Measurements from ENCODE around the gene NOTCH1.

NOTCH1 gene

DNA sequence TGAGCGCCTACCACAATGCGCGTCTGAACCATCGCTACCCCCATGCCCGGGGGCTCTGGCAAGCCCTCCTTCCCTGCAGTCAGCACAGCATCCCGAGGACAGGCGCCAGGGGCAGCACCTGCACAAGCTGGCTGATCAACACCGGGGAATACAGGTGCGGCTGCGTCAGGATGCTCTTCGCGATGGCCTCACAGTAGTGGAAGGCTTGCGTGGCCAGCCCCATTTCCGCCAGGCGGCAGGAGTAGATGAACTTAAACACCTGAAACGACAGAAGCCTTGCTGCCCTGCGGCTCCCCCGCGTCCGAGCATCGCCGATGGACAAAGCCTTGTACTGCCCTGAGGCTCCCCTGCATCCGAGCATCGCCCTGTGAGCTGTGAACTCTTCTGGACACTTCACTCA, 88.5 kb downstream of the NOTCH1 start:
- Histone ChIP-seq H4K91ac (ENCODE audit: low read depth, low read length) (no peak overlapping the region), H3K27ac (ENCODE audit: low read depth, low read length) (no peak overlapping the region), H3K23ac (ENCODE audit: low read length) (no peak overlapping the region), H3K36me3 (ENCODE audit: control insufficient read depth in 1 of 2, insufficient read depth in 2 of 2, low read length in 2 of 2) (peaks cover 79 to 81% of the 10 kb centered on the region in 2 experiments), H3K4ac (ENCODE audit: low read depth, low read length) (no peak overlapping the region), H3K4me2 (ENCODE audit: low read length) (no peak overlapping the region), H3K27me3 (ENCODE audit: insufficient read depth, low read length) (no peaks in the 10 kb centered on the region), H3K79me1 (ENCODE audit: low read length) (no peaks in the 10 kb centered on the region), H2AFZ (ENCODE audit: insufficient read depth, low read length, poor library complexity) (no peak overlapping the region), H2BK5ac (ENCODE audit: low read depth, low read length, poor library complexity) (no peak overlapping the region), H3K4me1 (ENCODE audit: control insufficient read depth in 1 of 2, insufficient read depth in 2 of 2, low read length in 2 of 2) (no peaks in the 10 kb centered on the region), H3K18ac (ENCODE audit: low read length) (no peak overlapping the region), H3K14ac (ENCODE audit: low read length) (no peak overlapping the region), H2BK12ac (ENCODE audit: low read length) (no peak overlapping the region), H3K9ac (ENCODE audit: low read length) (no peak overlapping the region), H4K8ac (ENCODE audit: low read depth, low read length) (no peak overlapping the region), H3K9me3 (ENCODE audit: insufficient read depth, low read depth, low read length) (no peaks in the 10 kb centered on the region), H2AK5ac (ENCODE audit: low read length) (no peak overlapping the region), H2BK120ac (ENCODE audit: insufficient read depth, low read length, poor library complexity) (no peak overlapping the region), H3K4me3 (ENCODE audit: low read depth, low read length) (no peak overlapping the region), H4K12ac (ENCODE audit: low read depth, low read length) (no peak overlapping the region), H3K79me2 (ENCODE audit: control insufficient read depth, insufficient read depth, low read length, poor library complexity) (no peaks in the 10 kb centered on the region)
- no CpG with 5 or more reads among the region's 24 CpGs for WGBS (ENCODE audit: extremely low coverage, insufficient coverage, insufficient read length)
- no peak for DNase-seq

DNA sequence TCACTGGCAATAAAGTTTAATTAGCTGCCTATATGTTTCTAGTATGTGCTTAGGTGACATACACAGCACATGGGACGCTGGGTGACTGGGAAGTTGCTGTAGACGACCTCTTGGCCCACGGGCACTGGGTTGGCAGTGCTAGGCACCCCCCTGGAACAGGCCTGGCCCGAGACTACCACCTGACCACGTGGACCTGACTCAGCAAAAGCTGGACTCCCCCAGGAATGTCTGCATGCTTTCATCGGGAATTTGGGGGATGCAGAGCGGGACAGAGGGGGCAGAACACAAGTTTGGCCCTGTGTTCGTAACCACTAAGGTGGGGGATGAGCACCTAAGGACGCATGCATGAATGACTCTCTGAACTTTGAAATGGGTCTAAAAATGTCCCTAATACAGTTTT, 89.6 kb downstream of the NOTCH1 start:
- Histone ChIP-seq H3K79me1 (ENCODE audit: low read length) (no peaks in the 10 kb centered on the region), H3K27ac (ENCODE audit: low read depth, low read length) (no peak overlapping the region), H3K79me2 (ENCODE audit: control insufficient read depth, insufficient read depth, low read length, poor library complexity) (no peaks in the 10 kb centered on the region), H3K4me1 (ENCODE audit: control insufficient read depth in 1 of 2, insufficient read depth in 2 of 2, low read length in 2 of 2) (no peaks in the 10 kb centered on the region), H4K12ac (ENCODE audit: low read depth, low read length) (no peak overlapping the region), H3K4me2 (ENCODE audit: low read length) (no peak overlapping the region), H3K9ac (ENCODE audit: low read length) (no peak overlapping the region), H3K23ac (ENCODE audit: low read length) (no peak overlapping the region), H2BK5ac (ENCODE audit: low read depth, low read length, poor library complexity) (no peak overlapping the region), H3K14ac (ENCODE audit: low read length) (no peak overlapping the region), H4K8ac (ENCODE audit: low read depth, low read length) (no peak overlapping the region), H2BK12ac (ENCODE audit: low read length) (no peak overlapping the region), H3K27me3 (ENCODE audit: insufficient read depth, low read length) (no peaks in the 10 kb centered on the region), H2AFZ (ENCODE audit: insufficient read depth, low read length, poor library complexity) (no peak overlapping the region), H3K36me3 (ENCODE audit: control insufficient read depth in 1 of 2, insufficient read depth in 2 of 2, low read length in 2 of 2) (peaks cover 75 to 76% of the 10 kb centered on the region in 2 experiments), H3K9me3 (ENCODE audit: insufficient read depth, low read depth, low read length) (peaks cover 2% of the 10 kb centered on the region), H3K4ac (ENCODE audit: low read depth, low read length) (no peak overlapping the region), H2BK120ac (ENCODE audit: insufficient read depth, low read length, poor library complexity) (no peak overlapping the region), H3K4me3 (ENCODE audit: low read depth, low read length) (no peak overlapping the region), H4K91ac (ENCODE audit: low read depth, low read length) (no peak overlapping the region), H2AK5ac (ENCODE audit: low read length) (no peak overlapping the region), H3K18ac (ENCODE audit: low read length) (no peak overlapping the region)
- no CpG with 5 or more reads among the region's 9 CpGs for WGBS (ENCODE audit: extremely low coverage, insufficient coverage, insufficient read length)
- DNase-seq: no peak

DNA sequence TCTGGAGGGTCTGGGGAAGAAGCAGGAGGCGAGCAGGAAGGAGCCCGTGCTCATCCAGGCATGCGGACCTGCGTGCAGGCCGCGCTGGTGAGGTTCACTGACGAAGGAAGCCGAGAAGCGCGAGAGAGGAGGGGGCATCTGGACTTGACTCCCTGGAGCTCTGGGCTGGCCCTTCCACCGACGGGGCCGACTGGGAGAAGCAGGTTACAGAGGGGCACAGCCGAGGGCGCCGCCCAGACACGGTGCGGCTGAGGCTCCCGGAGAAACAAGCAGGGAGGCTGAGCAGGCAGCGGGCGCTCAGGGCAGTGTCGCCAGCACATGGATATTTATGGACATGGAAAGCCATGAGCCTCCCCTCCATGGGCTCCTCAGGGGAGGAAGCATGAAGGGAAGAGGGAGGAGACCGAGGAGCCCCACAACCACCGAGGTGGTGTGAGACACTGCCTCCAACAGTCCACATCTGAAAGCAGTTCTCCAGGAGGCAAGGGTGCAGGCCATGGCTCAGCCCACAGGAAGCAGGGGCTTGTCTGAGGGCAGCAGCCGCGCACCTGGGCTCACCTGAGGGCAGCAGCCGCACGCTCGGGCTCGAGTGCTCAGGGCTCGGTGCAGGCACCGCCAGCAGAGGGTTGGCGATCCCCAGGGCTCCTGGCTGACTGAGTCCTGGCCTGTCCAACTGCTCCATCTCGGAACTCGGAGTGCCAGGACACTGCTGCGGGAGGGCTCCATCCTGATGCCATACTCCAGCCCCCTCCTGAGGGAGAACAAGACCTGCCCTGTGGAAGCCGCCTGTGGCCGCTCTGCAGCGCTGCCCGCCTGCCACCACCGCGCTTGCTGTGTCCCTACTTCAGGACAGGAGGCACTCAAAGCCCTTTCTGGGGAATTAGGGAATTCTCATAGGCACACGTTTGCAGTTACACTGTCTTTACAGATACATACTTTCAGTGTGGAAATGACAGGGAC, 90.5 kb downstream of the NOTCH1 start:
- Histone ChIP-seq H2AK5ac (ENCODE audit: low read length) (no peak overlapping the region), H3K79me2 (ENCODE audit: control insufficient read depth, insufficient read depth, low read length, poor library complexity) (no peaks in the 10 kb centered on the region), H4K8ac (ENCODE audit: low read depth, low read length) (no peak overlapping the region), H3K18ac (ENCODE audit: low read length) (no peak overlapping the region), H3K14ac (ENCODE audit: low read length) (no peak overlapping the region), H2AFZ (ENCODE audit: insufficient read depth, low read length, poor library complexity) (no peak overlapping the region), H2BK12ac (ENCODE audit: low read length) (no peak overlapping the region), H3K79me1 (ENCODE audit: low read length) (no peaks in the 10 kb centered on the region), H3K4me3 (ENCODE audit: low read depth, low read length) (no peak overlapping the region), H3K4me1 (ENCODE audit: control insufficient read depth in 1 of 2, insufficient read depth in 2 of 2, low read length in 2 of 2) (no peaks in the 10 kb centered on the region), H3K27me3 (ENCODE audit: insufficient read depth, low read length) (no peaks in the 10 kb centered on the region), H3K23ac (ENCODE audit: low read length) (no peak overlapping the region), H3K27ac (ENCODE audit: low read depth, low read length) (no peak overlapping the region), H3K9me3 (ENCODE audit: insufficient read depth, low read depth, low read length) (peaks cover 2% of the 10 kb centered on the region), H3K9ac (ENCODE audit: low read length) (no peak overlapping the region), H3K36me3 (ENCODE audit: control insufficient read depth in 1 of 2, insufficient read depth in 2 of 2, low read length in 2 of 2) (peaks cover 76 to 77% of the 10 kb centered on the region in 2 experiments), H2BK120ac (ENCODE audit: insufficient read depth, low read length, poor library complexity) (no peak overlapping the region), H3K4ac (ENCODE audit: low read depth, low read length) (no peak overlapping the region), H2BK5ac (ENCODE audit: low read depth, low read length, poor library complexity) (no peak overlapping the region), H3K4me2 (ENCODE audit: low read length) (no peak overlapping the region), H4K91ac (ENCODE audit: low read depth, low read length) (no peak overlapping the region), H4K12ac (ENCODE audit: low read depth, low read length) (no peak overlapping the region)
- no peak for DNase-seq
- WGBS (ENCODE audit: extremely low coverage, insufficient coverage, insufficient read length): no CpG with 5 or more reads among the region's 43 CpGs

DNA sequence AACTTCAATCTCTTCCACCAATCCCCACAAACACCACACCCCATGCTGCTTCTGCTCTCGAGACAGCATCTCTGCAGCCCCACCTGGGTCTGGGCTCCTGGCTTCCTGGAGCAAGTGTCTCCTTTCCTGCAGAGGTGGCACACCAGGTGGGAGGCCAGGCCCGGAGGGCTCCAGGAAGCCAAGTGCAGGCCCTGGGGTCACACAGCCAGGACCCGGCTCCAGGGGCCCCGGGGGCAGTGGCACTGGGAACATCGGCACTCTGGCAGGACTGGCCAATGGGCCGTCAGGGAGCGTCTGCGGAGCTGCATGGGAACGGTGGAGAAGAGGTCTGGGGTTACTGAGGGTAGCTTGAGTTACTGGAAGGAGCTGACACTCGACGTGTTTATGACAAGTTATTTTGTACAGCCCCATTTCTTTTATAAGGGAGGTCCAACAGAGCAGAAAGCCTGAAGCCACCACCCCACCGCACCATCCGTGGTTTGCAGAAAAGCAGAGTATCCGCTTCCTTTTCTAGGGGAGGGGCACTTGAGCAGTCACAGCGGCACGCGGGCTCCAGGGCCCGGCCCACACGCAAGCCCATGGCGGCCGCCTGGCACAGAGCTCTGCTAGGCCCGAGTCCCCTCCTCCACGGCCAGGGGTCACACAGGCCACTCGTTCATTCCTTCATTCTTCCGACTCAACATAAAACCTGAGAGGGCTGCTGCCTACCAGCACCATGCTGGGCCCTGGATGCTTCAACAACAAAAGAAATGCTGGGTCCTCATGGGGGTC, 91.6 kb downstream of the NOTCH1 start:
- no CpG with 5 or more reads among the region's 25 CpGs for WGBS (ENCODE audit: extremely low coverage, insufficient coverage, insufficient read length)
- Histone ChIP-seq H4K8ac (ENCODE audit: low read depth, low read length) (no peak overlapping the region), H3K18ac (ENCODE audit: low read length) (no peak overlapping the region), H3K23ac (ENCODE audit: low read length) (no peak overlapping the region), H2BK12ac (ENCODE audit: low read length) (no peak overlapping the region), H4K12ac (ENCODE audit: low read depth, low read length) (no peak overlapping the region), H2AFZ (ENCODE audit: insufficient read depth, low read length, poor library complexity) (no peak overlapping the region), H3K27ac (ENCODE audit: low read depth, low read length) (no peak overlapping the region), H3K4me1 (ENCODE audit: control insufficient read depth in 1 of 2, insufficient read depth in 2 of 2, low read length in 2 of 2) (no peaks in the 10 kb centered on the region), H2BK5ac (ENCODE audit: low read depth, low read length, poor library complexity) (no peak overlapping the region), H3K4me2 (ENCODE audit: low read length) (no peak overlapping the region), H3K4ac (ENCODE audit: low read depth, low read length) (no peak overlapping the region), H2BK120ac (ENCODE audit: insufficient read depth, low read length, poor library complexity) (no peak overlapping the region), H3K4me3 (ENCODE audit: low read depth, low read length) (no peak overlapping the region), H4K91ac (ENCODE audit: low read depth, low read length) (no peak overlapping the region), H3K9ac (ENCODE audit: low read length) (no peak overlapping the region), H2AK5ac (ENCODE audit: low read length) (no peak overlapping the region), H3K79me1 (ENCODE audit: low read length) (no peaks in the 10 kb centered on the region), H3K27me3 (ENCODE audit: insufficient read depth, low read length) (no peaks in the 10 kb centered on the region), H3K79me2 (ENCODE audit: control insufficient read depth, insufficient read depth, low read length, poor library complexity) (no peaks in the 10 kb centered on the region), H3K14ac (ENCODE audit: low read length) (no peak overlapping the region), H3K9me3 (ENCODE audit: insufficient read depth, low read depth, low read length) (peaks cover 2% of the 10 kb centered on the region), H3K36me3 (ENCODE audit: control insufficient read depth in 1 of 2, insufficient read depth in 2 of 2, low read length in 2 of 2) (peaks cover 74 to 77% of the 10 kb centered on the region in 2 experiments)
- DNase-seq: no peak
